HG02973 (cell line): ENCODE data around the gene C15orf39.

ENCODE experiments used
- ATAC-seq: cut with Tn5 transposase; IDR thresholded peaks from one replicate; pipeline ENCODE4 v1.9.1; 2021; ENCODE audit warnings: moderate library complexity; ENCODE audit not compliant: unreplicated experiment

C15orf39 gene

DNA sequence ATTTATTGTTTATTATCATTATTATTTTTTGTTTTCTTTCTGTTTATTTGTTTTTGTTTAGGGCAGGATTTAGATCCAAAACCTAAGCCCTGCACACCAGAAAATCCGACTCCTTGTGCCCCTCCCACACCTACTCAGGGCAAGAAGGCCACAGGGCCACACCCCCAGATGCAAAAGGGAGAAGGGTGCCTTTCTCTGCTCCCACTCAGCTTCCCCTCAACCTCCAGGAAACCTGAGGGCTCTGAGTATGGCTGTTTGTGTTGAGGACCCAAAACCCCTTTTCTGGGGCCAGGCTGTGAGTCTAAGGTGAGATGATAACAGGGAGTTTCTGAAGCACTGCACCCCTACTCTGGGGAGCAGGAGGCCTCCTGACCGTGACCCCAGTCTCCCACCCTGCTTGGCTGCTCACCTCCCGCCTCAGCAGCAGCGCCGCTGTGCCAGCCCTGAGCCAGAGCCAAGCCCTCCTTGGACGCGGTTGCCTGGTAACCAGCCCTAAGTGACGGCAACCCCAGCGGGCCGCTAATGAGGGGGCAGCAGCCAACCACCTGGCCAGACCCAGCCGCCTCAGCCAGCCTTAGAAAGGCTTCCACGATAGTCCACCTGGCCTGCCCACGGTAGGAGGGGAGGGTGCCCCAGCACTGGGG, 6.4 kb upstream of the C15orf39 start:
- ATAC-seq, result no peak

DNA sequence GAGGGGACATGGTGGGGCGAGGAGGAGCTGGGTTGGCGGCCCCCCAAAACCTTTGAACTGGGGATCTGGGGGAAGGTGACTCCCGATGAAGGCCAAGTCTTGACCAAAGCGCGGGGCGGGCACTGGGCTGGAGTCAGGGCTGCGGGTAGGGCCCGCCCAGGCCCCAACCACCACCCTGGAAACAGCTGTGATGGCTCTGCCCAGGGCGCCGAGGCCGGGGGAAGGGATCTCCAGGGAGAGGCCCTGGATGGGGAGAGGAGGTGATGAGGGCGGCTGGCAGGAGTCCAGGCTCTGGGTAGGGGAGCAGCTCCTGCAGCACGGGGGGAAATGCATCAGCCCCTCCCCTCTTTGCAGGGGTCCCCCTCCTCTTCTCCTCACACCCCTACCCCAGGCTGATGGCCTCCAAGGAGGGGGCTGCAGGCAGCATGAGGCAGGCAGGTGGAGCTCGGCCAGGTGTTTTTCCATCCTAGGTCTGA, 5.9 kb upstream of the C15orf39 start:
- no peak for ATAC-seq

DNA sequence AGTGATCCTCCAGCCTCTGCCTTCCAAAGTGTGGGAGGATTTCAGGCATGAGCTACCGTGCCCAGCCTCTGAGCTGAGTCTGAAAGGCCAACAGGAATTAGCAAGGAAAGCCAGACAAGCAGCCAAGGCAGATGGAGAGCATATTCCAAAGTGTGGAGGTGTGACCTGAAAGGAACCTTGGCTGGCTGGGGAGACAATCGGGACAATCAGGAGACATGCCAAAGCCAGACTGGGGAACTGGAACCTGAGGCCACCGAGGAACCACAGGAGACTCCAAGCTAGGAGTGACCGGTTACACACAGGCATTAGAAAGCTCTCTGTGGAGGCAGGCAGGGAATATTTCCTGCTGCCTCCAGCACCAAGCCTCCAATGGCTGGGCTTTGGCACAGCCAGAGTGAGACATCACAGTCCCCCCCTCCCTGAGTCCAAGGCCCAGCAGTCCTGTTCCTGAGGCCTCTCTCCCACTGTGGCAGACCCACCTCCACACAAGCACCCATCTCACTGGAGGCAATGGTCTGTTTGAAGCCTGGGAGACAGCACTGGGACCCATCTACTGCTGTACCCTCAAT, 4.5 kb upstream of the C15orf39 start:
- no peak for ATAC-seq

DNA sequence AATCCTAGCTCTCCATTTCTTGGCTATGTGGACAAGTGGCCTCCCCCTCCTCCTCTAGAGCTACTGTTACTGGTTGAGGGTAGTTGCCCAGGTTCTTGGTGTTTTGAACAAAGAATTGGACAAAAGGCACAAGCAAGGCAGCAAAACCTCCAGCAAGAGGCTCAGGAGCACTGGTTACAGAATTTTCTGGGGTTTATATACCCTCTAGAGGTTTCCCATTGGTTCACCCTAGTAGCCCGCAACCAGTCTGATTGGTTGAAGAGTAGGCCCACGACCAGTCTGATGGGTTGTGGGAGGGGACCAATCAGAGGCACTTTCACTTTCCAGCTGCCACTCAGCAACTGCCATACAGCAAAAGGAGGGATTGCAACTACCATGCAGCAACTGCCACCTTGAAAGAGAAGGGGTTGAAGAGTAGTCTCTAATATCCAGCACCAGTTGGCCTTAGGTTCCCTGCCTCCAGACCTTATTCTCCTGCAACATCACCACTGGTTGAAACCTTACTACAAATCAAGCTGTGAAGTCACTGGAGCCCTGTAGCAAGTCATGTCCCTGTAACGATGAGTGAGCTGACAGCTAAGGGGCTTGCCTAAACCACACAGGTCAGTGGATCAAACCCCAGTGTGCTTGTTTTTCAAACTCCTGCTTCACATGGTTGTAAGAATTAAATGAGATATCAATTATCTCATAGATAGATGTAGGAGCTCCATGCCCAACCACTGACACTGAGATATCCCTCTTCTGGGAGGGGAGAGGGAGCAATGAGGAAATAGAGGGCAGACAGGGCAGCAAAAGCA, 2.9 kb upstream of the C15orf39 start:
- no peak for ATAC-seq

DNA sequence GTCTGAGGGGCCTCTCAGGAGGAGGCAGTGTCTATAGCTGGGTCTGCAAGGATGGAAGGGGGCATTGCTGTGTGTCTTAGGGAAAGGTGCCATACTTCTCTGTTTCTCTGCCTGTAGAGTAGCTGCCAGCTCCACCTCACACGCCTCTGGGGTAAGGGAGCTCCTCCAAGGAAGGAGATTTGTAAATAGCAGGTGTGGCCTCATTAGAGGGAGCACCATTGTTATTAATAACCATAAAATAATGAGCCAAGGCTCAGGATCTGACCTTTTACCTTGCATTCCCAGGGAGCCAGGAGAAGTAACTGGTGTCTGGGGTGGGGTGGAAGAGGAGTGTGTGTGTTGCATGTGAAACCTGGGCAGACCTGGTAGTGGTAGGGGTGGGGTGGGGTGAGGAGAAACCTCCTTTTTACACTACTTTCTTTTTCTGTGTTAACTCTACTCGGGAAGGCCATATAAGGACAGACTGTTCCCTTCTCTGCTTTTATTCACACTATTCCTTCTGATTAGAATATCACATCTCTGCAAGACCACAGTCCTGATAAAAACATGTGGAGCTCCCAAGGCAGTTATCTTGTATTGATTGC, 2.2 kb upstream of the C15orf39 start:
- no peak for ATAC-seq

DNA sequence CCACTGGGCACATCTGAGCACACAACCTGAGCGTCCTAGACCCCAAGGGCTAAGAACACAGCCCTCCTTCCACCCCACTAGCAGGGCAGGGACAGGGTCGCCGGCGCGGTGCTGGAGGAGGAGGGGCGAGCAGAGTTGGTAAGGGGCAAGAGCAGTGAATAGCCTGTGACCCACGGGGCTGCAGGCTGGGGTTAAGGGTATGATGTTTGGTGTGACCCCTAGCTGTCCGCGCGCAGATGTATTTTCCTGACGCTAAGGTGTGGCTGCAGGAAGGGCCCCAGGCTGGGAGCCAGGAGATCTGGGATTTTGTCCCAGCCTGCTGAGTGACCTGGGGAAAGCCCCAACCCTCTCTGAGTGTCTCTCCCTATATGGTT, 1.3 kb upstream of the C15orf39 start:
- no peak for ATAC-seq

DNA sequence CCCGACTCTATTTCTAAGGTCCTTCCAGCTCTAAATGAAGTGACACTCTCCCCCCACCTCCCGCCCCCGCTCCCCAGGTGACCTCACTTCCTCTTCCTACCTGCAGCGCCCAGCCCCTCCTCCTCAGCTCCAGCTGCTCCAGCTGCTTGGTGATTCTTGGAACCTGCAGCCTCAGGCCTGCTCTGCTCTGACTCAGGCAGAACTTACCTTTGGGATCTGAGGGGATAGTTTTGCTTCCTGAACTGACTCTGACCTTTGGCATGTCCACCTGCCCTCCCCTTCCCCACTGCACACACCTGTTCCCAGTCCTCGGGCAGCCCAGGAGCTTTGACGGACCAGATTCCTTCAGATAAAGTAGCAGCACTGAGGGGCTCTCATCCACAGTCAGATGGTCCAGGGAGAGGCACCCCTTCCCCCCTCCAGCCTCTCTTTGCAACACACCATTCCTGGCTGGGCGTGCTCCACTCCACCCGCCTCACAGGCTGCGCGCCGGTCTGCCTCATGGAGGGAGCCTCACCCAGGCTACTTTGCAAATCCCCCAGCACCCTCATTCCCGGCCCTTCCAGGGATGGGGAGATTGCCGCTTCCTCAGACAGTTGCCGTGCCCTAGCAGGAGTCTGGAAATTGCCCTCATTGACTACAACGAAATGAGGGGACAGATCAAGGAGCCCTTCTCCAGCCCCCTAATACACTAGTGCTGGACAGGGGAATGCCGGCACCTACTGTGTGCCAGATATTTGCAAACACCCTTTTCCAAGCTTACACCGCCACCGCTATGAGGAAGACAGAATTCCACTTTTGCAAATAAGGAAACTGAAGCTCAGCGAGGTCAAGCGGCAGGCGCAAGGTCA, 692 bp upstream of the C15orf39 start:
- no peak for ATAC-seq

DNA sequence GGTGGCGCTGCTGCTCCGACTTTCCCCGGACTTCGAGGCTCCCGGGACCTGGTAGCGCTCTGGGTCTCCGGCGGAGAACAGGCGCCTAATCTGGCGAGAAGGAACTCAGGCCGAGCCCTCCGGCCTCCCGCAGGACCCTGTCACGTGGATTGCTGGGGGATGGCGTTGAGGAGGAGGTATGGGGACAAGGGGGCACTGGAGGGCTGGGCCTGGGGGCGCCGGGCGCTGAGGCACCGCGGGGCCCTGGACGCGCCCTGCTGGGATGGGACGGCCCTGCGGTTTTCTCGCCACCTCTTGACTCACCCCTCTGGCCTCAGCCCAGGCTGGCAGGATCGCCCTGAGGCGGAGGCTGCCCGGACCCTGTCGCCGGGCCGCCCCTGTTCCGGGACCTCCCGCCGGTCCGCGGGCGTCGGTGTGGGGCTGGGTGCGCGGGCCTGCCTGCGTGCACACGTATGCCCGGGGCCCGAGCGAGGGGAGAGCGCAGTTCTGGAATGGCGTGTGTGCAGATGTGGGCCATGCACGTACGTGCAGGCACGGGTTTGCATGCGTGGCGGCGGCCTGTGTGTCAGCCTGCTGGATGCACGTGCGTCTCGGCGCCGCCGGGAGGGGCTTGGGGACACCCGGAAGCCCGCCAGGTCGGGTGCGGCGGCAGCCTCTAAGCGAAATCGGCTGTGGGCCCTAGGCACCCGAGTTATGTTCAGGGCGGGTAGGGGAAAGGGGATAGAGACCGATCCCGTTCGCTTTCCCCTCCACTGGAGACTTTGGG, 752 bp downstream of the C15orf39 start:
- ATAC-seq, result peak; percentile 25

DNA sequence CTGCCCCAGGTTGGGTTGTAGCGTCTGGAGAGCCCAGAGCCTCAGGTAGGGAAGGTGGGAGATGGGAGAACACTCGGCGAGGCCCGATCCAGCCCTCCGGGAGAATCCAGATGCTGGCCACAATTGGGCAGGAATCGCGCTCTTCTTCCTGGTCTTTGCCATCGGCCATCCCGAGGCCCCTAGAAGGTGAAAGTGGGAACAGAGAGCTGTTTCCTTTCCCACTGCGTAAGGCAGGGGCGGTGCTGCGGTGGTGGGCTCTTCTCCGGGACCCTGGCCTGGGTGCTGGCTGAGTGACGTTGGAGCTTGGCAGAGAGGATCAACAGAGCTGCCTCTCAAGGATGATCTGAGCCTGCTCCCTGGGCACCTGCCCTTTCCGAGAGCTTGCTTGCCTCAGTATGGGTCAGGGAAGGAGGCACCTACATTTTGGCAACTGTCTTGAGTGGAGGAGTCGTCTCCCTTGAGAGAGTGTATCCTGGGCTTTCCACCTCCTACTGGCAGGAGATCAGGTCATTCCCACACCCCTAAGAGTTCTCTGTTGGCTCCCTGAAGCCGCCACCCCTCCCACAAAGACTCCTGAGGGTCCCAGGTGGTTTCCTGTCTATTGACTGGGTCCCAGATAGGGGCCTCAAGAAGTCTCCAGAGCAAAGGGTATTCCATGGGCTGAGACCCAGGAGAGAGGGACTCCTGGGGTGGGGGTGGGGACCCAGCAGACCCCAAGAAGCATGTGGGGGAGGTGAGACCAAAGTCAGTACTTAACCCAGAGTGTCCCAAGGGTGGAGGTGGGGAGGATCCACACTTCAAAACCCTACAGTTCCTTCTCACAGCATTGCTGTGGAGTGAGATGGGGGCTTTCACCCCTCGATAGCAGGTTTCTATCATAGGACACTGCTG, 1.6 kb downstream of the C15orf39 start:
- no peak for ATAC-seq

DNA sequence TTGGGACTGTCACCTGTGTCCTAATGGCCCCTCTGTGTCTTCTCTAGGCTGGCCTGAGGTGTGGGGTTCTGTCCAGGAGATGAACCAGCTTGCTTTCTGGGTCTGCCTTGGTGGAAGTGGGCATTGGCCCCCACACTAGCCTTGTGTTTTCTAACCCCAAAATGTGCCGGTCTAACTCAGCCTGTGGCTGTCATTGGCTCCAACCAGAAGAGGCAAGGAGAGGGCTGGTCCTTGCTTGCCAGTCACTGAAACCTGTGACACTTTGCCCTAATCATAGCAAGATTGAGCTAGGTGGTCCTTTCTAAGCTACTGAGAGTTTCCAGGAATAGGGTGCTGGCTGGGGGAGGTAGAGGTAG, 2.2 kb downstream of the C15orf39 start:
- no peak for ATAC-seq

DNA sequence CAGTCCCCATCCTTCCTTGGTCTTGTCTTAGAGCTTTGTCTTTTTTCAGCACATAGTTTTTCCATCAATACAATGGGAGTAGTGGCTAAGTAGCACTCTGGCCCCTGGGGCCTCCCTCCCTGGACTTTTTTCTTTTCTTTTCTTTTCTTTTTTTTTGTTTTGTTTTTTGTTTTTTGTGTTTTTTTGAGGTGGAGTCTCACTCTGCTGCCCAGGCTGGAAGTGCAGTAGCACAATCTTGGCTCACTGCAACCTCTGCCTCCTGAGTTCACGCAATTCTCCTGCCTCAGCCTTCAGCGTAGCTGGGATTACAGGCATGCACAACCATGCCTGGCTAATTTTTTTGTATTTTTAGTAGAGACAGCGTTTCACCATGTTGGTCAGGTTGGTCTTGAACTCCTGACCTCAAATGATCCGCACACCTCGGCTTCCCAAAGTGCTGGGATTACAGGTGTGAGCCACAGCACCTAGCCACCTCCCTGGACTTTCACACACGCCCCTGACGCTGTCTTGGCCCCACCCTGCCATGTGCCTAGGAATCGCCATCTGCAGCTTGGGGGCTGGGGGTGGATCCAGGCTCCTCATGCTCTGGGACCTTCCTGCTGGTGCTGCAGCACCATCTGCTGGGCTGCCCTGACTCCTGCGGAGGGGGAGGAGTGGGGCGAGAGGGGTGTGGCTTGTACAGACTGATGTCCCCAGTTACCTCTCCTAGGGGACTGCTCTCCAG, 2.8 kb downstream of the C15orf39 start:
- peak; percentile 34 for ATAC-seq

DNA sequence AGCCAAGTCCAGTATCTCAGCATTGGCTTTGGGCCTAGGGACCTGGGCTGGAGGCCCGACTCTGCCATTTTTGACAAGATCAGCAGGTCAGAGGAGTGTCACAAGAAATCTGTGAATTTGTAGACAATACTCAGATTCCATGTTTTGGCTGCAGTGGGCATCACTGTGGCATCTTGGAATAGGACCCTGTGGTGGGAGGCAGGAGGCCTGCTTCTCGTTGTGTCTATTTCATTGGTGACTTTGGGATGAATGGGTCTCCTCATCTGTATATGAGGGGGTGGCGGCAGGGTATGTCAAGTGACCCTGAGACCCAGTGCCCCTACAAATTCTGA, 3.3 kb downstream of the C15orf39 start:
- no peak for ATAC-seq

DNA sequence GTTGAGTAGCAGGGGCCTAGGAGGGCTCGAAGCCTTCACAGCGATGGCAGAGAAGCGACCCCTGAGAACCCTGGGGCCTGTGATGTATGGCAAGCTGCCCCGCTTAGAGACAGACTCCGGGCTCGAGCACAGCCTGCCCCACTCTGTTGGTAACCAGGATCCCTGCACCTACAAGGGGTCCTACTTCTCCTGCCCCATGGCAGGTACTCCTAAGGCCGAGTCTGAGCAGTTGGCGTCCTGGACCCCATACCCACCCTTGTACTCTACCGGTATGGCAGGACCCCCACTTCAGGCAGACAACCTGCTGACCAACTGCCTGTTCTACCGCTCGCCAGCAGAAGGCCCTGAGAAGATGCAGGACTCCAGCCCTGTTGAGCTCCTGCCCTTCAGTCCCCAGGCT, 4.3 kb downstream of the C15orf39 start:
- ATAC-seq, result no peak

DNA sequence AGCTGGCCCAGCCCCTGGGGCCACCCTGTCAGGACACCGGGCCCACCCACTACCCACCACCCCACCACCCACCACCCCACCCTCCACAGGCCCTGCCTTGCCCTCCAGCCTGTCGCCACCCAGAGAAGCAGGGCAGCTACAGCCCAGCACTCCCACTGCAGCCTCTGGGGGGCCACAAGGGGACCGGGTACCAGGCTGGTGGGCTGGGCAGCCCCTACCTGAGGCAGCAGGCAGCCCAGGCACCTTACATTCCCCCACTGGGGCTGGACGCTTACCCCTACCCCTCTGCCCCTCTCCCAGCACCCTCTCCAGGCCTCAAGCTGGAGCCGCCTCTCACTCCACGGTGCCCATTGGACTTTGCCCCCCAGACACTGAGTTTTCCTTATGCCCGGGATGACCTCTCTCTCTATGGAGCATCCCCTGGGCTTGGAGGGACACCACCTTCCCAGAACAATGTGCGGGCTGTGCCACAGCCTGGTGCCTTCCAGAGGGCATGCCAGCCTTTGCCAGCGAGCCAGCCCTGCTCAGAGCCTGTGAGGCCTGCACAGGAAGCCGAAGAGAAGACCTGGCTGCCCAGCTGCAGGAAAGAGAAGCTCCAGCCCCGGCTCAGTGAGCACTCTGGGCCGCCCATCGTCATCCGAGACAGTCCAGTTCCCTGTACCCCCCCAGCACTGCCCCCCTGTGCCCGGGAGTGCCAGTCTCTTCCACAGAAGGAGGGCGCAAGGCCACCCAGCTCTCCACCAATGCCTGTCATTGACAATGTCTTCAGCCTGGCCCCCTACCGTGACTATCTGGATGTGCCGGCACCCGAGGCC, 5.3 kb downstream of the C15orf39 start:
- no peak for ATAC-seq

DNA sequence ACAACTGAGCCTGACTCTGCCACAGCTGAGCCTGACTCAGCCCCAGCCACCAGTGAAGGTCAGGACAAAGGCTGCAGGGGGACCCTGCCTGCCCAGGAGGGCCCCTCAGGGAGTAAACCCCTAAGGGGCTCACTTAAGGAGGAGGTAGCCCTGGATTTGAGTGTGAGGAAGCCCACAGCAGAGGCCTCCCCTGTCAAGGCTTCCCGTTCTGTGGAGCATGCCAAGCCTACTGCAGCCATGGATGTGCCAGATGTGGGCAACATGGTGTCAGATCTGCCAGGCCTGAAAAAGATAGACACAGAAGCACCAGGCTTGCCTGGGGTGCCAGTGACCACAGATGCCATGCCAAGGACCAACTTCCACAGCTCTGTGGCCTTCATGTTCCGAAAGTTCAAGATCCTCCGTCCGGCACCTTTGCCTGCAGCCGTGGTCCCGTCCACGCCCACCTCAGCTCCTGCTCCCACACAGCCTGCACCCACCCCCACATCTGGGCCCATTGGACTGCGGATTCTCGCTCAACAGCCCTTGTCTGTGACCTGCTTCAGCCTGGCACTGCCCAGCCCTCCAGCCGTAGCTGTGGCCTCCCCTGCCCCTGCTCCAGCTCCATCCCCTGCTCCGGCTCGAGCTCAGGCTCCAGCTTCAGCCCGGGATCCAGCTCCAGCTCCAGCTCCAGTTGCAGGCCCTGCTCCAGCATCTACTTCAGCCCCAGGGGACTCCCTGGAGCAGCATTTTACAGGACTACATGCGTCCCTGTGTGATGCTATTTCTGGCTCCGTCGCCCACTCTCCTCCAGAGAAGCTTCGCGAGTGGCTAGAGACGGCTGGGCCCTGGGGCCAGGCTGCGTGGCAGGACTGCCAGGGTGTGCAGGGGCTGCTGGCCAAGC, 6.2 kb downstream of the C15orf39 start:
- ATAC-seq, result no peak

DNA sequence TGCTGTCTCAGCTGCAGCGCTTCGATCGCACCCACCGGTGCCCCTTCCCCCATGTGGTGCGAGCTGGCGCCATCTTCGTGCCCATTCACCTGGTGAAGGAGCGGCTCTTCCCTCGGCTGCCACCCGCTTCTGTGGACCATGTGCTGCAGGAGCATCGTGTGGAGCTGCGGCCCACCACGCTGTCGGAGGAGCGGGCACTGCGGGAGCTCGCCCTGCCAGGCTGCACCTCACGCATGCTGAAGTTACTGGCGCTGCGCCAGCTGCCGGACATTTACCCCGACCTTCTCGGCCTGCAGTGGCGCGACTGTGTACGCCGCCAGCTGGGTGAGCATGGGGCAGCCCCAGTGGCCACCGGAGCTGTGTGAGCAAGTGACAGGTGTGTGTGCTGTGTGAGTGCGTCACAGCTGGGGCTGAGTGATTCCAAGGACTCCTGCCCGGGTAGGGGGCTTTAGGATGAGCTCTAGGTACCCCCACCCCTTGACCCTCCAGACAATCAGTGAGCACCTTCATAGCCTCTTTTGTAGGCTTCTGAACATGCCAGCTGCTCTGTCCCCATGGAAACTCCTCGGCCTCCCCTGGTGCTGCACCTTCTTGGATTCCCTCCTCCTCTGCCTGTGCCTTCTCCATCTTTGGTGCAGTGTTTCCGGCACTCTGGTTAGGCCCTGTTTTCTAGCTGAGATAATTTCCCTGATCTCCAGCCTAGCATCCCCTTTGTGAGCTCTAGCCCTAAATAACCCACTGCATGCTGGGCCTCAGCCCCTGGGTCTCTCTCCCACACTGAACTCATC, 7.0 kb downstream of the C15orf39 start:
- ATAC-seq, result no peak
